ENCODE data around the gene CASK.
"Not testable (repeated sequence)": the region's sequence is repeated elsewhere in the genome, so short reads cannot be mapped to it uniquely, and the experiment has no call there.

The CASK gene

DNA sequence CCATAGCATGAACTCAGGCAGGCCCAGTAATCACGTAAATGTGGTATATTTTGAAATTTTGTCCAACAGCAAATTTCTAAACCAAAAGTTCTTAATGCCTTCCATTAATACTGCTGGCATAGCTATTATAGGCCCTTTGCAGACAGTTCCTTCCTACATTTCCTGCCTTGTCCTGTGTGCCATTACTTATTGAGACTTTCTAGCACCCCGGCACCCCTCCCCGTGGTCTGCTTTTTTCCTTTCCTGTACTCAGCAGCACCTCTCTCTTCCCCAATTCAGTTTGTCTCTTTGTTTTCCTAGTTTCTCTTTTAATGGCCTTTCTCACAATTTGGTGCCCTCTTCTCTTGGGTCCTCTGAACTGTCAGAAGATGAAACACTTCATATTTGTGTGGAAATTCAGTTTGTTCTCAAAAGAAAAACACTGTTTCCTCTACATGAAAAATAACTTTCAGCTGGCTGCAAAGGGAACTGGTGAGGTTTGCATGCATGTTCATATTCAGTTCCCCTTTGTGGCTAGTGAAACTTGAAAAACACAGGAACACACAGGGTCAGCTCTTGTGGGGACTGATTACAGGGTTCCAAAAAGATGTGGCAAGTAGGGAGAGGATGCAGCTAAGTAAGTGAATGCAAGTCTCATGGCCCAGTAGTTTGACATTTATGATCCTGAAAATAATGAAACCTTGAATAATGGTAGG is 217.5 kb downstream of the CASK start:
- in situ Hi-C loops (cut with MboI; ENCODE audit: low sequenced_read_pairs) = no loop called here

DNA sequence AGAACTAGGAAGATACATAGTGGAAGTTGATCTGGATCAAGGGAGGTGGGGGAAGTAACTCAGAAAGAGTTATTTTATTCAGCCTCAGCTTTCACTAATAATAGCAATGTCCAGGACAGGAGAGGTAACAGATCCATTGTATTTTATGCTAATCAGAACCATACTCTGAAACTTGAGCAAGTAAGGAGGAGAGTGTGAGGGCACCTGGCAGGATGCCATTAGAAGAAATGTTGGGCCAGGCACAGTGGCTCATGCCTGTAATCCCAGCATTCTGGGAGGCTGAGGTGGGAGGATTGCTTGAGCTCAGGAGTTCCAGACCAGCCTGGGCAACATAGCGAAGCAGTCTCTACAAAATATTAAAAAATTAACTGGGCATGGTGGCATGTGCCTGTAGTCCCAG is 218.3 kb downstream of the CASK start:
- in situ Hi-C loops (cut with MboI; ENCODE audit: low sequenced_read_pairs) = no loop called here

DNA sequence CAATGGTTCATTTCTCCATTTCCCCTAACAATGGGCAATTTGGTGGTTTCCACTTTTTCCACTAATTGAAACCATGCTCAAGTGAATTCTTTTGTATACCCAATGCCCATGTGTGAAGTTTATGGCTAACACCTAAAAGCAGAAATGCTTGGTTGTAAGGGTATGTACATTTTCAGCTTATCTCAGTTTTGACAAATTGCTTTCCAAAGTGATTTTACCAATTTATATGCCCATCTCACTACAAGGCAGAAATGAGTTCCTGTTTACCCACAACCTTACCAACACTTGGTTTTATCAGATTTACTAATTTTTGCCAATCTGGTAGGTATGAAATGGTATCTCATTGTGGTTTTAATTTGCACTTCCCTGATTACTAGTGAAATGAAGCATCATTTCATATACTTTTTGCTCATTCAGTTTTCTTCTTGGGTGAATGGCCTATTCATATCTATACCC is 219.8 kb downstream of the CASK start:
- in situ Hi-C loops (cut with MboI; ENCODE audit: low sequenced_read_pairs) = no loop called here

DNA sequence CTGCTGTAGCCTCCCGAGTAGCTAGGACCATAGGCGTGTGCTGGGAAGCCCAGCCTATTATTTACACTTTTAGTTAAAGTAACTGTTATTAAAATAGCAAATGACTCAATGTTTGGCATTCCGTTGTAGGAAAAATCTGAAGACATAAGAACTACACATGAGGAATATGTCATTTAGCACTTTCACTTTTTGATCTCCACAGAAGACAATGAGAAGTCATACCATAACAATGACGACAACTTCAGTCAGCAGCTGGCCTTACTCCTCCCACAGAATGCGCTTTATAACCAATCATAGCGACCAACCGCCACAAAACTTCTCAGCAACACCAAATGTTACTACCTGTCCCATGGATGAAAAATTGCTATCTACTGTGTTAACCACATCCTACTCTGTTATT is 227.9 kb downstream of the CASK start:
- in situ Hi-C loops (cut with MboI; ENCODE audit: low sequenced_read_pairs) = no loop called here

DNA sequence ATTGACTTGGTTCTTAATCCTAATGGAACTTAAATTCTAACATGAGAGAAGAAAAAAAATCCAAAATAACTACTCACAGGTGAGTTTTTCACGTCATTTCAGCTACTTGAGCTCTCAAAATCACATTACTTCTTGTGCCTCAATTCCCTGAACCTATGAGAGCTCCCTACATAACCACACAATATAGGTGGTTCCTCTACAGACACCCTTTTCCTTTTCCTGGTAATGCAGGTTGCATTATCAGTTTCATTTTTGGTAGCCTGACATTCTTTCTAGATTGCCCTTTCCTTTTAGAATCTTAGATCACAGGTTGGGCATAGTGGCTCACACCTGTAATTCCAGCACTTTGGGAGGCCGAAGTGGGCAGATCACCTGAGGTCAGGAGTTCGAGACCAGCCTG is 230.3 kb downstream of the CASK start:
- in situ Hi-C loops (cut with MboI; ENCODE audit: low sequenced_read_pairs) = no loop called here

DNA sequence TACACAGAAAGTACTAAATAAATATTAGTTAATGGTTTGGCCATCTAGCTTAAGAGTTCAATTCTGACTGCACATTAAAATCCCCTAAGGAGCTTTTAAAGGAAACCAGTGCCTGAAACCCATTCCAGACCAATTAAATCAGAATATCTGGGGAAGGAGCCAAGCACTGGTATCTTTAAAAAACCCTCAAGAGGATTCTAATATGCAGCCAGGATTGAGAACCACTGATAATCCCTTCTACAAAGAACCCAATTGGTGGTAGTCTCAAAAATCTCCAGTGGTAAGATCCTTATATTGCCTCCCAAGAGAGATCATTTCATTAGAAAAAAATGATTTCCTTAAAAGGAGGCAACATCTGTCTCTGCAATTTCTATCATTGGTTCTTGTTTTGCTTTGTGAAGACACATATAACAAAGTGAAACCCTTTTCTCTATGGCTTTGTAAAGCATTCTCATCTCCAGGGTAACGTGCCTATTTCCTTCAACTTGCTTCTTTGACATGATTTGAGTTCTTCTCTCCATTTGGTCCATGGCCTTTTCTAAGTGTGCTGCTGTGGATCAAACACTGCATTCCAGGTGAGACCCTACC is 231.1 kb downstream of the CASK start:
- in situ Hi-C loops (cut with MboI; ENCODE audit: low sequenced_read_pairs) = no loop called here

DNA sequence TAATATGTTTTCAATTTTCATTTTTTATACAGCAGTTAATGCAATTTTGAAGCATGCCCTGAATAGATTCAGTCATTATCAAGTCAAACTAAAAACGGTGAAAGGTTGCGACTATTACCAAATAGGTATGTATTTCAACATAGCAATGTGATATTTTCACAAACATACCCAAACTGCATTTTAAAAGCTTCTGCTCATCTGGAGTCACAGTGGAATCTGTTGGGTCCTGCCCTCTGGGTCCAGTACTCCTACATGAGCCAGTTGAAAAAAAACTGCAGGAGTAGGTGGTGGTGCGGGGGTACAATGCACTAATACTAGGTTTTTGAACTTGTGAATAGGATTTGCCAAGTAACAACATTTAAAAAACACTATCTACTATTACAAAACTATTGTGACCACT is 233.6 kb downstream of the CASK start:
- in situ Hi-C loops (cut with MboI; ENCODE audit: low sequenced_read_pairs) = no loop called here

DNA sequence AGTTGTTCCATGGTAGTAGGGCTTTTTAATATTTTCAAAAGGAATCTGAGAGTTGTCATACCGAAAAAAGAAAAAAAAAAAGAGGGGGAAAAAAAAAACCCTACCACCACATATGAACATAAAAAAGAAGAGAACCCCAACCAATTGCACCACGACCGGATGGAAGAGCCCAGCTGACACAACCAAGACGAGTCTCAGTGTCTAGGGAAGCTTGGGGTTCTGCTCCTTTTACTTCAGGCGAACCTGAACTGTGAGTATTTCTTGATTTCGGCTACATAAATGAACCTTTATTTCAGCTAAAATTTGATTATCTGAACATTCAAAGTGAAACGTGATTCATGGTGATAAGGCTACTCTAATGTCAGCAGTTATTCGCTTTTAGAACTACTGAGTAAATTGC is 234.5 kb downstream of the CASK start, which contains the start of gene GPR34:
Gene GPR34 (plus strand): TSS at position 139 of the 400 bp plus-strand sequence. CDS start 6,661 bp downstream, outside the sequence.
- in situ Hi-C loops (cut with MboI; ENCODE audit: low sequenced_read_pairs) = no loop called here

DNA sequence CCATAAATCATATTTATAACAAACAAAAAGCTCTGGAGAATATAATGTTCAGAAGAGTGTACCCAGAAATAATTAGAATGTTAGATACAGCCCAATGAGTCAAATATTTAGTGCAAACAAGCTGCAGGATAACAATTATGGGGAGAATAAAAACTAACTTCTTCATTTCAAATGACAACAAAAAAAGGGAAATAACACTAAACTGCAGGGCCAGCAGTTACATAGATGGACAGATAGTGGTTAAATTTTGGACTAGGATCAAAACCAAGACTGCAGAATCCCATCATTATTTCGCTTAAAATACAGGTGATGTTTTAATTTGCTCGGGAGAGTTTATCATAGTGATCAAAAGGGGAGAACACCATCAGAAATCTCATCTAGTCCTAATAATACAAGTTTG is 235.2 kb downstream of the CASK start:
- in situ Hi-C loops (cut with MboI; ENCODE audit: low sequenced_read_pairs) = no loop called here

DNA sequence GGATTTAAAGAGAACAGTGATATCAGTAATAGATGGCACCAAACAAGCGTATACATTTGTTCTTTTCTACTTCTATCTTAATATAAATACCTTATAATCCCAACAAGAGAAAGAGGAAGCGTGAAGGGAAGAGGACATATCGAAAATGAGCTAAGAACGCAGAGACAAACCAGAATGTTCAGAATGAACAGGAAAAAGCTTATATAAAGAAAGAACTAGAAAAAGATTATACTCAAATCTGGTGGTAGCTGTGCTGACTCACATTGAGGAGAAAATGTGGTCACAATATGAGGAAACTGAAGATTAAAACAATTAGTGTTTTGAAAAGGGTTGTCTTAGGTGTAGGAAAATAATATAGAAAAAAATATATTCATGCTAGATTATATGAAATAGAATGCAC is 236.6 kb downstream of the CASK start:
- in situ Hi-C loops (cut with MboI; ENCODE audit: low sequenced_read_pairs) = no loop called here

DNA sequence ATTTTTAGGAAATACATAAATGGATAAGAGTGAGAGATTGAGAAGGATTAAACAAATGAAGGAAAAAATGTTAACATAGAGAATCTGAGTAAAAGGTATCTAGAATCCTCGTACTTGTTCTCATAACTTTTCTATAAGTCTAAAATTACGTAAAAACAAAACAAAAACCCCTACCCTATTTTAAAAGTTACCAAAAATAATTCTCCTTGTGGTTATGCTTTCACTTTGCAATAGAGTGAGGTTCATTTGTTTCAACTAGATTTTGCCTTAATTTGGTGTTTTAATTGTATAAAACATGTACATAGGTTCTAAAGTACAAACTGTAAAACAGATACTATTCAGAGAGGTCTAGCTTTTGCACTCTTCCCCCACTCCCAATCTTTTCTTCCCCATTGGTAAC is 238.4 kb downstream of the CASK start:
- in situ Hi-C loops (cut with MboI; ENCODE audit: low sequenced_read_pairs) = no loop called here

DNA sequence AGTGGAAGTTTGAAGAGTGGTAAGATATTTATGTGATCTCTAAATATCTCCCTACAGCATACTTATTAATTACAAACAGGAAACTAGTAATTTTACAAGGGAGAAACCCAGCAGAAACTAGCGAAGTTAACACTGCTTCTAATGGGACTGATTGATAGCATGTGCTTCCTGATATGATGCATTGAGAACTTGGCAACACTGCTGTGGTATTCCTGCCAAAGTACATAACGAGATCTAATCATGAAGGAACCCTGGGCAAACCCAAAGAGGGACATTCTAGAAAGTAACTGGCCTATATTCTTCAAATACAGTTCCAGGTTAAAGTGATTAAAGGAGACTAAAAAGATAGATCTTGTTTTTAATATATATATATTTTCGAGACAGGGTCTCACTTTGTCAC is 239.2 kb downstream of the CASK start:
- in situ Hi-C loops (cut with MboI; ENCODE audit: low sequenced_read_pairs) = no loop called here

DNA sequence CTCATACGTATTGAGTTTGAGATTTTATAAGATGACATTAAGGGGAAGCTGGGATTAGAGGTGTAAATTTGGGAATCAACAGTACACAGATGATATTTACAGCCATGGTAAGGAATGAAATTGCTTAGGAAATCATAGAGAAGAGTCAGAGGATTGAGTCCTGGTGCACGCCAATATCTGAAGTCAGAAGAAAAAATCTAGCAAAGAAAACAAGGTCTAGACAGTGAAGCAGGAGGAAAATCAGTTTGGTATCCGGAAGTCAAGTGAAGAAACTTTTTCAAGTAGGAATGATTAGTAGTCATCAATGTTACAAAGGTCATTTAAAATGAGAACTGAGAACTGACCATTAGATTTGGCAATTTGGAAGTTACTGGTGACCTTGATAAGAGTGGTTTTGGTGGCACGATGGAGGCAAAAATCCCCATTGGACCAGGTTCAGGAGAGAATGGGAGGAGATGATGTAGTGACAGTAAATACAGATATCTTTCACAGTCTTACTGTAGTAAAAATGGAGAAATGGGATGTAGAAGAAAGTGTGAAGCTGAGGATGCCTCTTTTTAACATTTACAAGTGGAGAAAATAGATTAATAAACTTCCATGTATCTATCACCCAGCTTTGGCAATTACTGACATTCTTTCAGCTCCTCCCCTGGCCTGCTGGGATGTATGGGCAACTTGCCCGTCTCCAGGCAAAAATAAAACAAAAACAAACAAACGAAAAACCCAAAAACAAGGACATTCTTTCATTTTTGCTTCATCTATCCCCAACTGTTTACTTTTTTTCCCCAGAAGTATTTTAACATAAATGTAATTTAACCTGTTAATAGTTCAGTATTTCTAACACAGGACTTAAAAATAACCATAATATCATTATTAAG is 245.9 kb downstream of the CASK start:
- in situ Hi-C loops (cut with MboI; ENCODE audit: low sequenced_read_pairs) = no loop called here

DNA sequence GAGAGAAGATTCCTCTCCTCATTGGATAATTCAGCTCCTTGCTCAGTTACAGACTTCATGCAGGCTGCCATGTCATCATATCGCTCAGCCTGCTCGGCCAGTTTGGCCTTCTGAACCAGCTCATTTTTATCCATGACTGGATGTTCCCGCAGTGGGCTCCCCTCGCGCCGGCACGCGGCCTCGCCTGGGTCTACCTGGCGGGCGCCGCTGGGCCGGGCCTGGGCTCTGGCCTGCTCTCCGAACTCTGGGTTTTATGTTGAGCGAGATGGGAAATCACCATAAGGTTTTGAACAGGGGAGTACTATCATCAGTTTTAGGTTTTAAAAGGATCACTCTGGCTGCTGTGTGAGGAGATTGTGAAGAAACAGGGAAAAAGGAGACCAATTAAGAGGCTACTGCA is 247.0 kb downstream of the CASK start:
- in situ Hi-C loops (cut with MboI; ENCODE audit: low sequenced_read_pairs) = not testable (repeated sequence)

DNA sequence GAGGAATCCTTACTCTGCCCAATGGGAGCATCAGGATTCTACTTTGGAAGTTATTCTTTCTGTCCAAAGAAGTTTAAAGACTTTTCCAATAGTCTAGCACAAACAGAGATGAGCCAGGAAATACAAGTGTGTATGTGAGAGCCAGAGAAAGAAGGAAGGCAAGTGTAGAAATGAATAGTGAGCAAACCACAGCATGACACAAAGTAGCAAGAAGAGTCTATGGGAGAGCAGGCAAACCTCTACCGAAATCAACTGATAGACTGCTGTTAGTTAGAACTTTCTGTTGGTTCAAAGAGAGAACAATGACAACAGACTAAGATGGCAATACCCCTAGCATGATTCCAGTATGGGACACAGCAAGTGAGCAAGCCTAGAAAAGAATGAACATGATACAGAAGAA is 250.7 kb downstream of the CASK start:
- in situ Hi-C loops (cut with MboI; ENCODE audit: low sequenced_read_pairs) = no loop called here

DNA sequence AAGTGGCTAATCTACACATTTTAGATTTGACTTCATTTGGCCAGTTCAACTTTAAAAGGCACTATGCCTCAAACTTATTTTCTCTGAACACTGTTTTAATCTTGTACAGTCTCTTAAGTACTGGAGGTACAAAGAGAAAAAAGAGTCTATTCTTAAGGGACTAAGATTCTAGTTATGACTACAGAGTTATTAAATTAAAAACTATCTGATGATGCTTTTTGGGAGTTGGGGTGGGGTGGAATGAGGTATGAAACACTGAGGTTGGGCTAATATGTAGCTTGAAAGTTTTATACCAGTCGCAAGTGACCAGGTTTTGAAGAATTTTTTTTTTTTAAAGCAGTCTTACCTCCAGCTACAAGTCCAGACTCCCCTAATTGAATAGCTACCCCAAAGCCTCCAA is 252.3 kb downstream of the CASK start:
- in situ Hi-C loops (cut with MboI; ENCODE audit: low sequenced_read_pairs) = no loop called here

DNA sequence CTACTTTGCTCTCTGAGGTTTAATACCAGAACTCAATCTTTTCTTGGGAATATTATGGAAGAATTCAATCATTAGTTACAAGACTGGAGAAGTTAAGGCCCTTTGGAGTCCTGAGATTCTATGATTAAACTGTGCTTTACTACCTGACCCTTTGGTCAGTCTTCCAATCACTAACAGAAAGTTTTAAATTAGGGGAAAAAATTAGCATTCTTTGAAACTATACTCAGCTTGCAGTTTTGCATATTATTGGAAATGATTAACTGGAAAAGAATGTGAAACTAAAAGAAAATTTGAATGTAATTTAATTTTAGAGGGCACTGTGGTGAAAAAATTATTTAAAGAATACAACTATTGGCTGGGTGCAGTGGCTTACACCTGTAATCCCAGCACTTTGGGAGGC is 253.2 kb downstream of the CASK start:
- in situ Hi-C loops (cut with MboI; ENCODE audit: low sequenced_read_pairs) = no loop called here

DNA sequence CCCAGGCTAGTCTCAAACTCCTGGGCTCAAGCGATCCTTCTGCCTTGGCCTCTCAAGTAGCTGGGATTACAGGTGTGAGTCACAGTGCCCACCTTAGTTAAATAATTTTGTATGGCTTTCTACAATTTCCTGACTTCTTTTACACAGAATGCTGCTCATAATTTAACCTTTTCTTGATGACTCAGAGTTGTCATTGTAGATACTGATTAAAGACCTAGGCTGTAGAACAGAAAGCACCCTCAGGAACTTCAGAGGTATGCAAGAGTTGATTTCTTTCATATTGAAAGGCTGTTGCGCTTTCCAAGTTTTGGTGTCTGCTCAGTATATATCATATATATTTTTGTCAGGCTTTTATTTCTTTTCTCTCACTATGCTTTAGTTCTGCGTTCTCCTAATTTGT is 255.7 kb downstream of the CASK start:
- in situ Hi-C loops (cut with MboI; ENCODE audit: low sequenced_read_pairs) = no loop called here

DNA sequence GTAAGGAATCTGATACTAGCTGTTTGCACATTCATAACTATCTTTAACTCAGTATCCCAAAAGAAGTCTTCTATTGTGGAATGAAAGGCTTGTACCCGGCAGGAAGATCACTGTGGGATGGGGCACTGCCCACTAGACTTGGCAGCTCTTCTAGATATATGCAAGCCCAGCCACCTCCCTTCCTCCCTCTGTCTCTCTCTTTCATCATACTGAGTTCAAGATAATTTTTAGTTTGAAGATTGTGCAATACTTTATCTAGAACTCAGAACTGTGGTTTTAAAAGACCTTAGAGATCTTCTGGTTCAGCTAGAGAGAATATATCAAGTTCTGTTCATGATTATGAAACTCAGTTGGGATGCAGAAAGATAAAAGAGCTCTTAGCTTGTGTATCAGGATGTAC is 257.1 kb downstream of the CASK start:
- in situ Hi-C loops (cut with MboI; ENCODE audit: low sequenced_read_pairs) = no loop called here

DNA sequence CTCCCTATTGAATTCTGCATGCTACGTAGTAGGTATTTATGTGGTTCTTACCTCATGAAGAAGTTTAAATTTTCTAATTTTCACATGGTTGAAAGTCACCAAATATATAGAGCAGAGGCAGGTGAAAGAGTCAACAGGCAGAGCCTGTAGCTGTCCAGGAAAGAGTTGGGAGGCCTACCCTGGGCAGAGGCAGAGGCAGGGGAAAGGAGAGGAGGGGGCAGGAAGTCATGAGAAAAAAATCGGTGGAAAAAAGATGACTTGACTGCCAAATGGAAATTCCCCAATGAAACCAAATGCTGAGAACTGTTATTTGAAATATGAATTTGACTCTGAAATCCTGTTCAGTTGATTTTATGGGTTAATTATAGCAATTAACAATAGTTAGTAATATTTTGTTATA is 257.7 kb downstream of the CASK start:
- in situ Hi-C loops (cut with MboI; ENCODE audit: low sequenced_read_pairs) = no loop called here

DNA sequence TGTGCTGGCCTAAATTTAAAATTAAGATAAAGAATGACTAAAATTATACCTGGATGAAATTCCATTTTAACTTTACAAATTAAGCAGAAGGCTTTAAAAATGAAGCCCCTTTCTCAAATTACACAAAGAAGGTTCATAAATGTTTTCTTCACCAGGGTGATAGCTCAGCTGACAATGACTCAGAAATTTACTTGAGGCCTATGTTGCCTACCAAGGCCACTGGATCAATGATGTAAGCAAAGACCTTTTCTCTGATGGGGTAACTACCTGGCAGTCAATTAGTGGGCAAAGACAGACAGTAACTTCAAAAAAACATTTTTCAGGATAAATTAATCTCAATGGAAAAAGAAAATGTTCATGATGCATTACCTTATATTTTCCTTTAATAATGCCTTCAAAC is 258.4 kb downstream of the CASK start:
- in situ Hi-C loops (cut with MboI; ENCODE audit: low sequenced_read_pairs) = no loop called here

DNA sequence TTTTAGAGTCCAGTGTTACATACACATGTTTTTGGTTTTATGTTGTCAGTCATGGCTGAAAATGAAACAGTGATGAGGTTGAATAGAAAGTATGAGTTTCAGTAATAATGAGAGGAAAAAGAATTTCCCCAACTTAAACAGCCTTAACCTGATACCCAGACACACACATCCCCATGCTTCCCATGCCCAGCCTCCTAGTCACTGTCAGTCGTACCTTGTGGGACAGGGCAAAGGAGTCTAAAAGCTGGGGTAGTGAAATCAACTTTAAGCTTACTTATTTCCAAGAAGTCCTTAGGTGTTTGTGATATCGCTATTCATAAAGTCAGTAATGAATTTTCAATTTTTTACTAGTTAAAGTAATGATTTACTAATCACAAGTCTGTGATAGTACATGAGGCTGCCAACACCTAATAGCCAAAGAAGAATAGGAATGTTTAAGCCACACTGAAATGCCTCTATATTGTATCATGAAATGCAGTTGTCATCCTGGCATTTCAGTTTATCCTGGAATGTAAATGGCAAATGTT is 258.9 kb downstream of the CASK start:
- in situ Hi-C loops (cut with MboI; ENCODE audit: low sequenced_read_pairs) = no loop called here
